Stimulated activated CD8-positive, alpha-beta memory T cell treated with anti-CD3 and anti-CD28 coated beads, Interleukin-15, amount 100 ng/mL, for 1 hour (primary cell): ENCODE results near the gene DLX5.
"Not testable (repeated sequence)": the region's sequence is repeated elsewhere in the genome, so short reads cannot be mapped to it uniquely, and the experiment has no call there.

ENCODE experiments used
- DNase-seq: peaks from one replicate; pipeline ENCODE4 v3.0.0-alpha.2; 2020; ENCODE audit warnings: low read depth

The DLX5 gene

DNA sequence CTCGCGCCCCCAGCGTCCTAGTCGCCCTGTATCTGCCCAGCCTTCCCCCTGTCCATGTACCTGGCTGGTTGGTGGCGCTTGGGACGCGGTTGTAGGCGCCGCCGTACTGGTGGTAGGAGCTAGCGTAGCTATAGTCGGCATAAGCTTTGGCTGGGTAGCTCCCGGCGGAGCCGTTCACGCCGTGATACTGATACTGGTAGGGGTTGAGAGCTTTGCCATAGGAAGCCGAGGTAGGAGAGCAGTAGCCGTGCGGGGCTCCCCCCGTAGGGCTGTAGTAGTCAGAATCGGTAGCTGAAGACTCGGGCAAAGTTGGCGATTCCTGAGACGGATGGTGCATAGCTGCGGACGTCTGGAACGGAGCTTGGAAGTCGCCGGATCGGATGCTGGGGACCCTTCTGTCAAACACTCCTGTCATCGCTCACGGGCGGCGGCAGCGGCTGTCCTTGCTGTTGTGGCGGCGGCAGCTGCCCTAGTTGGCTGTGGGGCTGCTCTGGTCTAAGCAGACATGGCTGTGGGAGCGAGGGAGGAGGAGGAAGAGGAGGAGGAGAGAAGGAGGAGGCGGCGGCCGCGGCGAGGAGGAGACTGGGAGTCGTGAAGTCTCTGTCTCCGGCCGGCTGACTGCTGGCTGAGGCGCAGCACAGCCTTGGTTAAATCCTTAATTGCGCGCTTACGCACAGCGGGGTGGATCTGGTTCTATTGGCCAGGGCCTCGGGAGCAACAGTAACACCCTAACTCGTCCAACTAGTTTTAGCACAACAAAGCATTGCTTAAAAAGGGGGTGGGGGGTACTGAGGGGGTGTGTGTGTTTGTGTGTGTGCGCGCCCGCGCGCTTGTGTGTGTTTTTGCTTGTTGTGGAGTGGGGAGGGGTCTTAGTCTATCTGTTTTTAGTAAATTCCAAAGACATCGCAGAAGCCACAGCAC, at the start of gene DLX5:
TSS of gene DLX5 (minus strand) at position 623 of the 921 bp plus-strand sequence. CDS start at position 415, 208 bp downstream.
- DNase-seq, result no peak

DNA sequence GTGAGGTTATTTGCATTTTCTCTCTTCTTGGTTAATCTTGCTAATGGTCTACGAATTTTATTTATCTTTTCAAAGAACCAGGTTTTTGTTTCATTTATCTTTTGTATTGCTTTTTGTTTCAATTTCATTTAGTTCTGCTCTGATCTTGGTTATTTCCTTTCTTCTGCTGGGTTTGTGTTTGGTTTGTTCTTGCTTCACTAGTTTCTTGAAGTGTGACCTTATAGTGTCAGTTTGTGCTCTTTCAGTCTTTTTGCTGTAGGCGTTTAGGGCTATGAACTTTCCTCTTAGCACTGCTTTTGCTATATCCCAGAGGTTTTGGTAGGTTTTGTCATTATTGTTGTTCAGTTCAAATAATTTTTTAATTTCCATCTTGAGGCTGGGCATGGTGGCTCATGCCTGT, 47.4 kb upstream of the DLX5 start:
- DNase-seq, result not testable (repeated sequence)

DNA sequence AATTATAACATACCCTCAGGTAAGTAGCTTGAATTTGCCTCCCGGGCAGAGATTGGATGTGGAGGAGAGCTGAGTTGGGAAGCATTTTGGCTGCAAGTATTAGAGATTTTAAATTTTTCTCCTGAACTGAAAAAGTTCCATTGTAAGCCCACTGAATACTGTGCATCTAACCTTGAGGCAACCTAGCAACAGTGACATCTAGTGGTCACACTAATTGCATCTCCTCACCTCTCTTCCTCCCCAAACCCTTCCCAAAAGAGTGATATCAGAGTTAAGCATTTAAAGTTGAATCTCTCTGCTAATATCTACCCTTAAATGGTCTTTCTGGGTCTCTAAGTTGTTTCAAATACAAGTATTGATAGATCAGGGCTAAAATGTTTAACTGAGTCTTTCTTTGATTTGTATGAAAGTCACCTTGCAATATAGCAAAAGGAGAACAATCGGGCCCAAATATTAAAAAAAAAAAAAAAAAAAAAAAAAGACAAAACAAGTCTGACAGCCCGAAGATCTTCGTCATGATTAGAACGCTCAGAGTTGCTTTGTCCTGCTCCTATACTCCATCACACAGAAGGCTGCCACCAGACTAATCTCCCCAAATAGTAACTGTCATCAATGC, 40.4 kb upstream of the DLX5 start:
- DNase-seq, result no peak

DNA sequence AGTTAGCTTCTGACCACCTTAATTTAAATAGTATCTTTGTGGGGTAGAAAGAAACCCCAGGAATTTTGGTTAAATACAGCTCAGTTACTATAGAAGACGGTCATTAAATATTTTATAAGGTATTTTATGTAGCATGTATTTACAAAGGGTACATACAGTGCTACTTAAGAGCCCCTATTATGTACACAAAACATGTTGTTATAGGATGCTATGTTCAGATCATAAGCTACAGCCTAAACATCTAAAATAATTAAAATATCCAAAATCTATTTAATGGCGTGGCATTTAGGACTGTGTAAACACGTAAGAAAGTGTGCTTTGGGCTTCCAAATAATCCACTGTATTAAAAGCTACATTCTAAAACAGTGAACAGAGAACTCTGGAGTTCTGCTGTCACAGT, 39.4 kb upstream of the DLX5 start:
- DNase-seq, result no peak

- no peak for DNase-seq
Measured at GRCh38 chr7:97043281-97043680, 18.6 kb upstream of the DLX5 start.

GRCh38 chr7:97039374-97040065, 14.9 kb upstream of the DLX5 start:
- no peak for DNase-seq

DNA sequence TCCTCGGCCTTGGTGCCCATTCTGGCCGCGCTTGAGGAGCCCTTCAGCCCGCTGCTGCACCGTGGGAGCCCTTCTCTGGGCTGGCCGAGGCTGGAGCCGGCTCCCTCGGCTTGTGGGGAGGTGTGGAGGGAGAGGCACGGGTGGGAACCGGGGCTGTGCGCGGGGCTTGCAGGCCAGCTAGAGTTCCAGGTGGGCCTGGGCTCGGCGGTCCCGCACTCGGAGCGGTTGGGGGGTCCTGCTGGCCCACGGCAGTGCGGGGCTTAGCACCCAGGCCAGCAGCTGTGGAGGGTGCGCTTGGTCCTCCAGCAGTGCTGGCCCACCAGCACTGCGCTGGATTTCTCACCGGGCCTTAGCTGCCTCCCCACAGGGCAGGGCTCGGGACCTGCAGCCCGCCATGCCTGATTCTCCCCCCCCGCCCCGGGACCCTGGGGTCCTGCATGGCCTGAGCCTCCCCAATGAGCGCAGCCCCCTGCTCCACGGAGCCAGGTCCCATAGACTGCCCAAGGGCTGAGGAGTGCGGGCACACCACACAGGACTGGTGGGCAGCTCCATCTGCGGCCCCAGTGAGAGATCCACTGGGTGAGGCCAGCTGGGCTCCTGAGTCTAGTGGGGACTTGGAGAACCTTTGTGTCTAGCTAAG, 9.7 kb upstream of the DLX5 start:
- not testable (repeated sequence) for DNase-seq

- peak; percentile 46 for DNase-seq
Measured at GRCh38 chr7:97027427-97028234, 3.0 kb upstream of the DLX5 start.

GRCh38 chr7:97026715-97027426, 2.2 kb upstream of the DLX5 start:
- DNase-seq, result no peak

DNA sequence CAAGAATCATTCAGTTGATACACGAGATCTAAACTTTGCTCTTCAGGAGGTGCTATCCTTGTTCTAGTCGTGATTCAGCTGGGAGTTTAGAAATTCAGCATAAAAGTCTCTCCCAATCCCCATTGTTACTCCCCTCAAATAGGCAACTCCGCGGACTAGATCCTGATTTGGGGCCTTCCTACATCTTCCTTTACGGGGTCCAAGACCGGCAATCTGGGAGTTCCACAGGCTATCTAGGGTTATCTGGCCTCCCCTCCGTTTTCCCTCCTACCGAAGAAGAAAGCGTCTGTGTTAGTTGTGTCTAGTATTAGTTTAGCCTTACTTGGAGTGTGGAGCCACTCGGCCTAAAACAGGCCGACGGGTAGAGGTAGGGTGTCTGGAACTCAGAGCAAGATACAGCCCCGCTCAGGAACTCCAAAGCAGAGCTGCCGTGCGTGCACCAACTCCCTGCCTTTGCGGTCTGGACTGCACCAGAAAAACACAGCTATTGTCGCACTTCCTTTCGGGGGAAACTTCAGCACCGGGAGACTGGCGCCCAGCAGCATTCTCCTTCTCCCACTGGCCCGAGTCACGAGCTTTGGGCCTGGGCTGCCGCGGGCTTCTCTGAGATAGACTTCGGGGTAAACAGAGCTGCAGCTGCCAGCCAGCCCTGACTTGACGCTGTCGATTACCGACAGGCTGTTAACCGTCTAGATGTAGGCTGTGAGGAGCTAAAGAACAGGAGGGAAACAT, 1.5 kb upstream of the DLX5 start:
- DNase-seq, result no peak

DNA sequence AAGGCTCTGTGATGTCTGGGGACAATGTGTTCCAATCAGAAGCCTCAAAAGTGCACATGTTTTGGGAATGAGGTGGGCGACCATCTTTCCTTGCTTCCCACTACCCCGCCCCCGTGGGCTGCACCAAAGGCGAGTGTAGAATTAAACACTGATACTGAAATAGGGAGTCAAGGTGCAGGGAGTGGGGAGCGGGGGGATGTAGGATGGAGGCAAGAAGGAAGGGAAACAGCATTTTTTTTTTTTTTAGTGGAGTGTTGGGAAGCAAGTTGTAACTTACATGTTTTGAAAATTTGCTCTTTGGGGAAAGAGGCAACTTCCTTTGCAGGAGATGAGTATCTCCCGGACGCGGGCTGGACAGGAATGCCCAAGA, 484 bp upstream of the DLX5 start:
- DNase-seq, result no peak

DNA sequence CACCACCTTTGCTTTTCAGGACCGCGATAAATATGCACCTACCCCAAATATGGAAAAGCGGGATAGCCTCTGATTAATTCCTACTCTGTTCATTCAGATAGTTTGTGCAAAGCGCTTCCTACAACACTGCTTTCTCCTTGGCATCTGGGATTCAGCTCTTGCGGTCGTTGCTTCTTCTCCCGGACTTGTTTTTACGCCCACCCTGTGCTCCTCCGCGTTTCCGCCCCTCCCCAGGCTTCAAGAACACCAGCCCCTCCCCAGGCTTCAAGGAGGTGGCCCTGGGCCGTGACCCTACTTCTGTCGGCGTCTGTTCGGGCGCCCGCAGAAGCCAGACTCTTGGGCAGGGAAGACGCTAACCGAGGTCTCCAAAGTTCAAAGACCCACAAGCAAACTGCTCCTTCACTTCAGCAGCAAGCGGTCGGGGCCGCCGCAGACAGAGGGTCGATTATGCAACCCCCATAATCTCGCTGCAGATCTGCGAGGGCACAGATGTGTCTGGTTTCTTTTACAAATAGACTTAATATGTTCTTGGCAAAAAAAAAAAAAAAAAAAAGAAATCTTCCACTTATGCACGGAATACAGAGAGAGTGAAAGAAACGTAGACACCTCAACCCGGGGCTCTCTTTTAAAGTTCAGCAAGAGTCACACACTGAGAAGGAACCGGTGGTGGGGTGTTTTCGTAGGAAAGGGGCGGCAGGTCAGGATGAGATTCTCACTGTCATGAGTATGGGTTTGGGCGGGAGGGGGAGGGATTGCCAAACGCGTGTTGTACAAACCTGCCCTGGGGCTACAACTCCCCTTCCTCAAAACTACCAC, 1.9 kb downstream of the DLX5 start:
- no peak for DNase-seq

DNA sequence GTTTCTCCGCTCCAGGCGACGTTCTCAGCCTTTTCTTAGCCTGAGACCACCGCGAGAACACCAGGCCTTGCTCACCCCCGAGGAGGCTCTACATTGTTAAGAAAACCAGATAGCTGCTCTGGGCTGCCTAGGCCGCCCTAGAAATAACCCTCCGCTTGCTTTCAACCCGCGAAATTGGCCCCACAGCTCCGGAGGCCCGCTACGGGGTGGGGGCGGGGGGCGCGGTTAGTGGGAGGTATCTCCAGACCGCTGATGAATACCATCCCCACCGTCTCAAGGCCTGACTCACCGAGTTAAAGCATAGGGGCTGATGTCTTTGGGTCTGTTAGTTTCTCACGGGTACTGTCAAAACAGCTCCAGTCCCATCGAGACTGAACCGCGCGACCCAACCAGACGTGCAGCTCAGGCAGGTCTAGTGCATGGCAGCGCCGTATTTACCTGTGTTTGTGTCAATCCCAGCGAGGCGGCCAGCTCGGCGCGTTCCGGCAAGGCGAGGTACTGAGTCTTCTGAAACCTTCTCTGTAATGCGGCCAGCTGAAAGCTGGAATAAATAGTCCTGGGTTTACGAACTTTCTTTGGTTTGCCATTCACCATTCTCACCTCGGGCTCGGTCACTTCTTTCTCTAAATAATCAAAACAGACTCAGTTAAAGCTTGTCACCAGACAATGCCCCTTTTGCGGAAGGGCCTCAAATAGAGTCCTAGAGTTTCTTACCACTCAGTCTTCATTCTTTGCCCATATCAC, 2.7 kb downstream of the DLX5 start:
- DNase-seq, result no peak

DNA sequence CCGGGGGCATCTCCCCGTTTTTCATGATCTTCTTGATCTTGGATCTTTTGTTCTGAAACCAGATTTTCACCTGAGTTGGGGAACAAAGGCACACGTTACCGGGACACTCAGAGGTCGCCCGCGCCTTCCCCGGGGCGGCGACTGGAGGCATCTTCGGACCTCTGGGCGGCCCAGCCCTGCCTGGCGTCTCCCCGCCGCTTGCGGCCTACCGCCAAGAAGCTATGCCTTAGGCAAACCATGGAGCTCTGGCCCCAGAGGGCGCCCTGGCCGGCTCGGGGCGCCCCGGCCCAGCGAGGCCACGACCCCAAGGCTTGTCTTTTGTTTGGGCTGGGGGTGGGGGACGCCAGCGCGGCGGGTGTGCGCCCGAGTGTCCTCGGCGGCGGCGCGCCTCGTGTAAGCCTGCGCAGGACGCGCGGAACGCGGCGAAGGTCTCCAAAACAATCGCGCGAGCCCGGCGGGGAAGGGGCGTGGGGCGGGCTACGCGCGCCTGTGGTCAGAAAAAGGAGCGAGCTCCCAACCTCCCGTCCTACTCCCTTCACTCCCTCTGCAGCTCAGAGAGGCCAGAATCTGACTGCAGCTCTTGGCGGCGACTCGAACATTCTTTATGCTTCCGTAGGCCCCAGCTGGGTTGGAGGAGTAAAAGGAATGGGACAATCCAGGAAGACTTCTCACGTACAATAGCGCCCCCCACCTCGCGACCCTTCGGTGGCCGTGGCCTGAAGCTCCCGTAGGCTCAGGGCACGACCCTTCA, 3.5 kb downstream of the DLX5 start:
- no peak for DNase-seq

- no peak for DNase-seq
Measured at GRCh38 chr7:97020601-97020995, 4.0 kb downstream of the DLX5 start.

DNA sequence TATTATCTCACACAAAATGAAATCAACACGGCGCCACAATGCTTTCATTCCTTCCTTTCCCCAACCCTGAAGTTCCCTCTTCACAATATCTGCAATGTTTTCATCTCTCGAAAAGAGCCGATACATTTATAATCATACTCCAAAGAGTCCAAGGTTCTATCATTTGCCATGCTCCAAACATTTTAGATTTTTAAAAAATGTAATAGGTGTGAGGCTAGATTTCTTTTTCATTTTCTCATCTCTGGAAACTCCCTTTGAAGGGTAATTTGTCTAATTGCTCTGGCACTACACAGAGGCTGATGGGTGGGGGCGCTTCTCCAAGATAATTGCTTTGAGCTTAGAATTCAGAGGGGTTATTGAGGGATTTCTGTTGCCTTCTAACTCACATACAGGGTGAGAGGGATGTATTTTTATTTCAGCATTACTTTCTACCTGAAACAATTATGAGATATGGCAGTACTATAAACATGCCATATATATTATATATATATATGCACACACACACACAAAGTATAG, 4.9 kb downstream of the DLX5 start:
- DNase-seq, result no peak

DNA sequence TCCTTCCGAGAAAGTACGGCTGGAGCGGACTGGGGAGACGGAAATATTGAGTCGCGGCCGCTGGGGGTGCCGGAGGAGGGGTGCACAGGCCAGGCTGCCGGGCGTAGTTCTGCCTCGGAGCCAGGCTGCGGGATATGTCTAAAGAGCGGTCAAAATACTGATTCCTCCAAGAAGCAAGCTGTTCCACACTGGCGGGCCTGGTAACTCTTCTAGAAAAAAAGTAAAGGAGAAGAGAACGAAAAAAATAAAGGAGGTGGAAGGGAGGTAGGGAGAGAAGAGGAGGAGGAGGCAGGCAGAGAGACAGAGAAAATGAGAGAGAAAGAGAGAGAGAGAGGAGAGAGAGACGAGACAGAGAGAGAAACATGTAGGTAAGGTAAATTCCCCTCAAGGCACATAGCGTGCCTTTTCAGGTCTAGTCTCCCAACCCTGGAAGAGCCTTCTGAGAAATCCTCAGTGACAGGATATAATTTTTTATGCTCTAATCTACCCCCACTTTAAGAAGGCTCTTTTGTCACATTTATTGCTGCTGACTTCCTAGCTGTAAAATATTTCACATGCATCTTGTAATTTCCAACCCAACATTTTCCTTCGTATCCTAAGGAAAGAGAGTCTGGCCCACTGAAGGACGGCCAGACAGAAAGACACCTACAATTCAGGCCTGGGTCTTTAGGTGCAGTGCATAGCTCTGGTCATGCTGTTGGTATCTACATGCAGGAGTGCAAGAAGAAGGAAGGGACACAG, 5.7 kb downstream of the DLX5 start:
- DNase-seq, result no peak
